GM19035 (cell line): ENCODE results near the gene MAP3K4.

Experiments used
- ATAC-seq: cut with Tn5 transposase; IDR thresholded peaks from one replicate; pipeline ENCODE4 v1.9.1; 2021; ENCODE audit not compliant: unreplicated experiment

The MAP3K4 gene

GRCh38 chr6:161001421-161001820 lies 9.9 kb downstream of the MAP3K4 start:
- ATAC-seq: no peak

GRCh38 chr6:161003336-161003735 lies 11.8 kb downstream of the MAP3K4 start:
- no peak for ATAC-seq

- no peak for ATAC-seq
These were observed 16.7 kb downstream of the MAP3K4 start for GRCh38 chr6:161008245-161008644.

- no peak for ATAC-seq
These were observed 18.4 kb downstream of the MAP3K4 start for GRCh38 chr6:161009991-161010390.

- no peak for ATAC-seq
These were observed 18.8 kb downstream of the MAP3K4 start for GRCh38 chr6:161010418-161010817.

GRCh38 chr6:161011492-161012480 lies 20.2 kb downstream of the MAP3K4 start:
- no peak for ATAC-seq

- no peak for ATAC-seq
These were observed 22.1 kb downstream of the MAP3K4 start for GRCh38 chr6:161013695-161014094.

GRCh38 chr6:161017766-161018564 lies 26.4 kb downstream of the MAP3K4 start:
- no peak for ATAC-seq

- no peak for ATAC-seq
These were observed 27.8 kb downstream of the MAP3K4 start for GRCh38 chr6:161019324-161019839.

- ATAC-seq: no peak
These were observed 30.0 kb downstream of the MAP3K4 start for GRCh38 chr6:161021543-161021942.

GRCh38 chr6:161021998-161022743 lies 30.6 kb downstream of the MAP3K4 start:
- ATAC-seq: no peak

GRCh38 chr6:161023316-161023715 lies 31.7 kb downstream of the MAP3K4 start:
- ATAC-seq: no peak

GRCh38 chr6:161024364-161024920 lies 32.9 kb downstream of the MAP3K4 start:
- no peak for ATAC-seq

GRCh38 chr6:161027385-161027784 lies 35.8 kb downstream of the MAP3K4 start:
- ATAC-seq: no peak

- peak; percentile 84 for ATAC-seq
These were observed 37.7 kb downstream of the MAP3K4 start for GRCh38 chr6:161029195-161029809.

GRCh38 chr6:161031721-161032495 lies 40.3 kb downstream of the MAP3K4 start:
- ATAC-seq: no peak

- ATAC-seq: no peak
These were observed 42.1 kb downstream of the MAP3K4 start for GRCh38 chr6:161033667-161034066.

GRCh38 chr6:161035182-161035980 lies 43.8 kb downstream of the MAP3K4 start:
- no peak for ATAC-seq

GRCh38 chr6:161035981-161036263 lies 44.4 kb downstream of the MAP3K4 start:
- ATAC-seq: no peak
